NCI-H2081 treated with DMSO at 0.1 percent for 48 hours (cell line): ENCODE results near the gene CASKIN2.
"Not testable (repeated sequence)": the region's sequence is repeated elsewhere in the genome, so short reads cannot be mapped to it uniquely, and the experiment has no call there.

Source experiments
- DNase-seq: peaks from one replicate; lab custom pipeline; 2025; lab: John Stamatoyannopoulos, UW

CASKIN2 gene

DNA sequence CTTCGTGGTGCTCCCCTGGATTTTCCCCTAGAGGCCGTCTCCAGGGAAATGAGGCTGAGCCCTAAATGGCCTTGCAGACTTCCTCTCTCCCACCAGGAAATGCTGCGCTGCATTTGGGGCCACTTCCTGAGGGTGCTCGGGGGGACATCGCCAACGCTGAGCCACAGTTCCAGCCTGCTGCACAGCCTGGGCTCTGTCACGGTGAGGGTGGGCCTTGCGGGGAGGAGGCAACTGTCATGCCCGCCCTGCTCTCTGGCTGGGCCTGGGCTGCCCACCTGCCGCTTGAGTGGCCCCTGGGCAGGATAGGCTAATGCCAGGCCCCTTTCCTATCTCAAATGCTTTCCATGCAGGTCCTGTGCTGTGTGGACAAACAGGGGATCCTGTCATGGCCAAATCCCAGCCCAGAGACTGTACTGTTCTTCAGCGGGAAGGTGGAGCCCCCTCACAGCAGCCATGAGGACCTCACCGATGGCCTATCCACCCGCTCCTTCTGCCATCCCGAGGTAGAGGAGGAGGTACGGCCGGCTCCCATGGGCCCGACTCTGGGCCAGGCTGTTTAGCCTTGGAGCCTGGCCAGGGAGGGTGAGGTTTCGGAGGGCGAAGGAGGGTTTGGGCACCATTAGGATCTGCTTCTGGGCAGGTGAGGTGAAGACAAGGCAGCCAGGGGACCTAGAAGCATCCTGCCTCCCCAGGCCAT, 24.2 kb downstream of the CASKIN2 start:
- no peak for DNase-seq

DNA sequence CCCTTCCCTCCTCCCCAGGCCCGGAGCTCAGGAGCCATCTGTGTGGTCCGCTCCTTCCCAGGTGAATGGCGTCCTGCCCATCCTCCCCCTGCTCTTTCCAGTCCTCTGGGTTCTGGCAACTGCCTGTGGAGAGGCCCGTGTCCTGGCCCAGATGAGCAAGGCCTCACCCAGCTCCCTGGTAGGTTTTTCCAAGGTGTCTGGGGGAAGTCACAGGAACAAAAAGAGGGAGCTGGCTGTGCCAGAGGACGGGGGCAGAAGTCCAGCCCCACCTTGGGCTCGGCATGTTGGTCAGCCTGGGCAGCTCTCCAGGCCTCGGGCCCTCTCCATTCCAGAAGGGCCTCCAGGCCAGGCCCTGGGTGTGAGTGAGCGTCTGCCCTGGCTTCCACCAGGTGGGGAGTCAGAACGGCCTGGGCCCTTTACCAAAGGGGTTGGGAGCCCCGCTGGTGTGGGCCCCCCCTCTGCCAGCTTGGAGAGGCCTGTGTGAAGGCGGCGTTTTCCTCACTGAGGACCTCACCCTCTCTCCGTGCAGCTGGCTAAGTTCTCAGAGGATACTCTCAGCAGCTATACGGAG, 25.1 kb downstream of the CASKIN2 start:
- DNase-seq: no peak

DNA sequence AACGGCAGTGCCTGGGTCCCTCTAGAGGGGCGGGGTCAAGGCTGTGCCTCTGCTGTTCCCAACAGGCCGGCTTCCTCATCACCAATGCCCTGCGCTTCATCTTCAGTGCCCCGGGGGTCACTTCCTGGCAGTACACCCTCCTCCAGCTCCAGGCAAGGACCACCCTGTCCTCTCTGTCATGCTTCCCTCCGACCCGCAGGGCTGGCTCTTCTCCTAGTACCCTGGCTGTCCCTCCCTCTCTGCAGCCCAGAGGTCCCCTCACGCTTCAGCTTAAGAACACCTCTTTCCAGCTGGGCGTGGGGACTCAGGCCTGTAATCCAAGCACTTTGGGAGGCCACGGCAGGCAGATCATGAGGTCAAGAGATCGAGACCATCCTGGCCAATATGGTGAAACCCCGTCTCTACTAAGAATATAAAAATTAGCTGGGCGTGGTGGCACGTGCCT, 25.8 kb downstream of the CASKIN2 start:
- no peak for DNase-seq

DNA sequence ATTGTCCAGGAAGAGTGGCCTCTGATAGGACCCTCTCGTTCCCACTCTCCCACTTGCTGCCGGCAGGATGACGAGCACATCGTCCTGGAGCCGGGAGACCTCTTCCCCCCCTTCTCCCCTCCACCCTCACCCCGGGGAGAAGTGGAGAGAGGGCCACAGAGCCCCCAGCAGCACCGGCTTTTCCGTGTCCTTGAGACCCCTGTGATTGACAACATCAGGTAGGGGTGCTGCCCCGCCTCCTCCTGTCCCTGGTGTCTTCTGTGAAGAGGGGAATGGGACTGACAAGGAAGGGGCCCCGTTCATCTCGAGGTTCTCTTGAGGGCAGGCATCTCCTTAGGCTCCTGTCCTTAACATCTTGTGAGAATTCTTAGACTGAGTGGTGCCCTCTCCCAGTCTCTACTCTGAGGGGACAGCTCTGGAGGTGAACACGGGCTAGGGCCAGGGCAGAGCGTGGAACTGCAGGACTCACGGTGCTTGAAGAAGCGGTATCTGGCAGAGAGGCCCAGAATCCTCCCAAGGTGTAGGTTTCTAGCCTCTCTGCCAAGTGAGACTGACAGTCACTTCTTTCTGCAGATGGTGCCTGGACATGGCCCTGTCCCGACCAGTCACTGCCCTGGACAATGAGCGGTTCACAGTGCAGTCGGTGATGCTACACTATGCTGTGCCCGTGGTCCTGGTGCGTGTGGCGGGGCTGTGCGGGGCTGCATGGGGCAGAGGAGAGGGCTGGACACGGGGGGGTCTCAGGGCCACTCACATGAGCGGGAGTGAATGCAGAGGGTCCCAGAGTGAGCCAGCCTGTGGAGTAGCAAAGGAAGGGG, 26.4 kb downstream of the CASKIN2 start:
- DNase-seq: no peak

DNA sequence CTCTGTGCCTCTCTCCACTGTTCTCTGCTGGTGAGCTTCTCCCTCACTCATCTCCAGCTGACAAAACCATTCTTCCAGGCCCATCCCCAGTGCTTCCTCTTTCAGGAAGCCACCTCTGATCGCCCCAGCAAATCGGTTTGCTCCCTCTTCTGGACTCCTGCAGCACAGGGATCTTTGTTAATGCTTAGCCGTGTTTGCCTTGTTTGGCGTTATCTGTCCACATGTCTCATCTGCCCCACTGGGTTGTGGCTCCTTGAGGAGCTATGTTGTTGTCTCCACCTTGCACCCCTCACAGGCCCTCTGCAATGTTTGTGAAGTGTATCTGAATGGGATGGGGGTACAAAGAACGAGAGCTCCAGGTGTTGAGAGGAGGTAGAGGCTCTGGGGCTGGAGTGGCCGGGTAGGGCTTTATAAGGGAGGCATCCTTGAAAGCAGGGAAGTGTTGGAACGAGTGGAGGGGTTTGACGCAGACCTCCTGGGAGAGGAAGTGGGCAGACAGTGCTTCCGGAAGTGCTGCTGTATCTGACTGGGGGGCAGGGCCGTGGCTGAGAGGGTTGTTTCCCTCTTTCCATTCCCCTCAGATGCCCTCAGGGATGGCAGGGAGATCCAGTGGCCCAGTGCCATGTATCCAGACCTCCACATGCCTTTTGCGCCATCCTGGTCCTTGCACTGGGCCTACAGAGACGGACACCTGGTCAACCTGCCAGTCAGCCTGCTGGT, 27.8 kb downstream of the CASKIN2 start:
- no peak for DNase-seq

DNA sequence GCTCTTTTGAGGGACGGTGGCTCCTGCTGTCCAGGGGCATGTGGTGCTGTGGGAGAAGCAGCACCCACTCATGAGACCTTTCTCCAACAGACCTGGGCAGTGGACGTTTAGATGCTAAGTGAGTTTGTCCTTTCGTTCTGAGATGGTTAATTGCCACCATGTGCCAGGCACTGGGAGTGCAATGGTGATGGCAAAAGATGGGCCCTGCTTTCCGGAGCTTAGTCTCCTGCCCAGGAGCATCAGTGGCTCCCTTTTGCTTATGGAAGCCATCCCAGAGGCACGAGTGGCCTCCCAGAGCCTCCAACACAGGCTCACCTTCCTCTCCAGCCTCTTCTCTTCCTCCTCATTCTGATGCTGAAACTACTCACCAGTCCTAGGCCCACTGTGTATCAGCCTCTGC, 28.4 kb downstream of the CASKIN2 start:
- DNase-seq: no peak

DNA sequence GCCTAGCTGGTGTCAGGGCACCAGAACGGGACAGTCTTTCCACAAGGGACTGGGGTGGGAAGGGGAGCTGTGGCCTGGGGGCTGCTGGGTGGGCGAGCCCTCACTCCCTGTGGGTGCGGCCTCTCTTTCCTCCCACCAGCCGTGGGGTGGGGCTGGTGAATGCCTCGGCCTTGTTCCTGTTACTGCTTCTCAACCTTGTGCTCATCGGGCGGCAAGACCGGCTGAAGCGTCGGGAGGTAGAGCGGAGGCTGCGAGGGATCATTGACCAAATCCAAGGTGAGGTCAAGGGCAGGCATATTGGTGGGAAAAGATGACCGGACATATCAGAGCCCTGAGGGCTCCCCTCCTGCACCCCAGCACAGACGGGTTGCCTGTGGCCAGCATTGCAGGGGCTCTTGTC, 29.2 kb downstream of the CASKIN2 start:
- no peak for DNase-seq

DNA sequence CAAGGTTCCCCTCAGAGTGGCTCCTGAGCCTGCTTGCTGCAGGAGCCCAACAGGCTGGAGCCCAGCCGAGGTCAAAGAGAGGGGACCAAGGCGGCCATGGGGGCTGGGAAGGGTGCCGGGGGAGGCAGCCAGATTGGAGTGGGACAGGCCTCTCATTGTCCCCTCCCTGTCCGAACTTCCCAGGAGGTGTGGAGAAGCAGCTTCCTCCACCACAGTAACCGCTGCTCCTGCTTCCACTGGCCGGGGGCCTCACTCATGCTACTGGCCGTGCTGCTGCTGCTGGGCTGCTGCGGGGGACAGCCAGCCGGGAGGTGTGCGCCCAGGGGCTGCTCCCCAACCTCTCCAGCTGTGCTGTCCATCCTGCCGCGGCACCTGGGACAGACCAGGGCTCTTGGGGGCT, 29.6 kb downstream of the CASKIN2 start:
- DNase-seq: no peak

DNA sequence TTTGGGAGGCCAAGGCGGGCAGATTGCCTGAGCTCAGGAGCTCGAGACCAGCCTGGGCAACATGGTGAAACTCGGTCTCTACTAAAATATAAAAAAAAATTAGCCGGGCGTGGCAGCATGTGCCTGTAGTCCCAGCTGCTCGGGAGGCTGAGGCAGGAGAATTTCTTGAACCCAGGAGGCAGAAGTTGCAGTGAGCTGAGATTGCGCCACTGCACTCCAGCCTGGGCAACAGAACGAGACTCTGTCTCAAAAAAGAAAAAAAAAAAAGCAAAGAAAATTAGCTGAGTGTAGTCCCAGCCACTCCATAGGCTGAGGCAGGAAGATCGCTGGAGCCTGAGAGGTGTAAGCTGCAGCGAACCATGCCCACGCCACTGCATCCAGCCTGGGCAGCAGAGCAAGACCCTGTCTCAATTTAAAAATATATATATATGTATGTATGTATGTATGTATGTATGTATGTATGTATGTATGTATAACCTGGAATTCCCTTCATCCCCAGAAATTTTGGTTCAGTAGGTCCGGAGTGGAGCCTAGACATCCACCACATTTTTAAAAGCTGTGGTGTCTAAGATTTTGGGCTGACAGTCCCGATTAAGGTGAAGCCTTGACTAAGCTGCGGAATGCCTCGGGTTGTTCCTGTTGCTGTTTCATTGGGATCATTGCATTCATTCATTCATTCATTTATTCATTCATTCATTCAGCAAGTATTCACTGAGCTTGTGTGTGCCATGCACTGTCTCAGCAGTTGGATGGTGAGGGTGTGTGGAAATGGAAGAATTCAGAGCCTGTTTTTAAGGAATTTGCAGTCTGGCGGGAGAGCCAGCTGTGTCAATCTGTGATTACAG, 33.0 kb downstream of the CASKIN2 start:
- DNase-seq: no peak

DNA sequence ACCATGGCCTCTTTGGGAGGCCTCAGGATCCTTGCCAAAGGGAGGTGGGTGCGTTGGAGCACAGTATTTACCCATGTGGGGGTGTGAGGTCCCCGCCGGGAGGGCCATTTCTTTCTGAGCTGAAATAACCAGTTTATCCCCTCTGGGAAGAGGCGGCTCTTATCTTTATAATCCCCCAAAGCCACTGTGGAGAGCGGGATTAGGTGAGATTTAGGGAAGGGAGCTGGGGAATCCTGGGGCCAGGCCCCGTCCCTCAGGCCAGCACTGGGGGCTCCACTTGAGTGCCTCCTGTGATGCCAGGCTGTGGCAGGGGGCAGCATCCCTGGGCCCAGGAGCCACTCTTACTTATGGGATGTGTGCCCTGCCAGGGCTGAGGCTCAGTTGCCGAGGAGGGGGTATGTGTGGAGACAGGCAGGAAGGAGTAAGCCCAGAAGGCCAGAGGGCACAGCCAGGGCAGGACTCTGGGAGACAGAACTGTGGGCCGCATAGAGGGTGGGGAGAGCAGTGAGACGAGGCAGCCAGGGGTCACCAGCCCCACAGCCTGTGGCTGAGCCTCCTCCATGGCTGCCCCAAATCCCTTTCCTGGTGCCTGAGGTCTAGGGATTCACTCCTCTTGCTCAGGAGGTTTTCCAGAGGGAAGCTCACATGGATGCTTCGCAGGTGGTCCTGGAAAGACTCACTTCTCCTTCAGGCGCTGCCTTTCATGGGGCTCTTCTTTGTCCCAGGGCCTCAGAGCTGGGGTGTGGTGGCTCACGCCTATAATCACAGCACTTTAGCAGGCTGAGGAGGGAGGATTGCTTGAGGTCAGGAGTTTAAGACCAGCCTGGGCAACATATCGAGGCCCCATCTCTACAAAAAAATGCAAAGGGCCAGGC, 33.9 kb downstream of the CASKIN2 start:
- DNase-seq: no peak

DNA sequence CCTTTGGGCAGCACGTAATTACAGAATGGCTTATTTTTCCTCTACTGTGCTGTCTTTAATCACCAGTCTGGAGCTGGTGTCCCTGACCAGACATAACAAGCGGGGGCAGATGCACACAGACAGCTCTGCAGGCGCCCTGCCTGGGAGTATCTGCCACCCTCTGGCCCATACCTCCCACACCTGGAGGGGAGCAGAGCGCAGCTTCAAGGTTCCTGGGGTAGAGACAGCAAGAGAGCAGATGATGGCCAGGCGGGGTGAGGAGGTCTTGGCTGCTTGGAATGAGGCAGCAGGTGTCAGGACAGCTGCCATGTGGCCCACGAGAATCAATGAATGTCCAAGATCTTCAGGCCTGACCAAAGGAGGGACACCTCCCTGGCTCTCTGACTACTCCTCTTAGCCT, 35.1 kb downstream of the CASKIN2 start:
- no peak for DNase-seq

DNA sequence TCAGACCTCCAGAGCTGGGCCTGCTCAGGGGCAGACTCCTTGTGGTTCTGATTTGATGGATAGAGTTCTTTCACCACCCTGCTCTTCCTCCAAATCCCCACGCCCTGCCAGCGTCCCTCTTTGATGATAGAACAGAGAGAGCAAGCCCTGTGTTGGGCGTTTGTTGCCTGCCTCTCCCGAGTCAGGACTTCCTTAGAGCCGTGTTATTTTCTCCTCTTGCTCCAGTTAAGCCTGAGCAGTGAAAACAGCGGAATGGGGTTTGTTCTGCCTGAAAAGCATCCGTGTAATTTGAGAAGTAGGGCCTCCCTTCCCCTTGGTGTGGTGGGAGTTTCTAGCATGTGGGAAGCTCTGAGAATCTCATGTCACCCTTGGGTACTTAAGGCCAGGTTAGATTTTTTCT, 36.8 kb downstream of the CASKIN2 start:
- no peak for DNase-seq

DNA sequence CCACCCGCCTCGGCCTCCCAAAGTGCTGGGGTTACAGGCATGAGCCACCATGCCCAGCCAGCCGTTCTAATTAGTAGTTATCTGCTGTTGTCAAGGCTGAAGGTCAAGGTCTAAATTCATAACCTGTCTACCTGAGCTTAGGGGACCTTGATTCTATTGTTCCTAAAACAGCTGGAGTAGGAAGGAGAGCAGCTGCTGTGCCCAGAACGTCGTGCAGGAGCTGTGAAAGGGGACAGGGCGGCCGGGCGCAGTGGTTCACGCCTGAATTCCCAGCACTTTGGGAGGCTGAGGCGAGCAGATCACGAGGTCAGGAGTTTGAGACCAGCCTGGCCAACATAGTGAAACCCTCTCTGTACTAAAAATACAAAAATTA, 37.9 kb downstream of the CASKIN2 start:
- DNase-seq: not testable (repeated sequence)

DNA sequence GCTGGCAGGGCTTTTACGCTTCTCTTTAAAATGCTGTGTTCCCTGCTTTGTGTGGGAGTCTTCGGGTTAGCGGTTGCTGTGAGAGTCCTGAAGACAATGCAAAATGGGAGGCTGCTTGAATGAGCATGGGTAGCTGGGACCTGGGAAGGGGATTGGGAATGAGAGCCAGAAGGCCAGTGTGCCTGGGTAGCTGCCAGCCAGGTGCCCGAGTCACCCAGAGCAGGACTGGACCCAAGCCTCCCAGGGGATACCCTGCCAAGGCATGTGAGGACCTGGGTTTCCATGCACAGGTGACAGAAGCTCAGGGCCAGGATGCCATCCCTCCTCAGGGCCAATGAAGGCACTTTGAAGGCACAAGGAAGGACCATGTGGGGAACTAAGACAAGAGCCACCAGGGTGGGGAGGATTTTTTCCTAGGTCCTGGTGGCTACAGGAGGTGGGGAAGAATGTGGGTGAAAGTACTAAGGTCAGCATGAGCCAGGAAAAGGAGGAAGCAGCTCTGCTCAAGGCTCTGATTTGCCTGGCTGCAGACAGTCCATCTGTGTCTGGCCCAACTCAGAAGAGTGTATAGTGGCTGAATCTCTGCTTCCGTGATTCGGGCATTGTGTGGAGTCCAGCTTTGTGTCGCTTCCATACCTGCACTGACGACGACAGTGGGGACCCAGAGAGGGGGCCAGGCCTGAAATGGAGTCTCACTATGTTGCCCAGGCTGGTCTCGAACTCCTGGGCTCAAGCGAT, 38.4 kb downstream of the CASKIN2 start:
- no peak for DNase-seq

DNA sequence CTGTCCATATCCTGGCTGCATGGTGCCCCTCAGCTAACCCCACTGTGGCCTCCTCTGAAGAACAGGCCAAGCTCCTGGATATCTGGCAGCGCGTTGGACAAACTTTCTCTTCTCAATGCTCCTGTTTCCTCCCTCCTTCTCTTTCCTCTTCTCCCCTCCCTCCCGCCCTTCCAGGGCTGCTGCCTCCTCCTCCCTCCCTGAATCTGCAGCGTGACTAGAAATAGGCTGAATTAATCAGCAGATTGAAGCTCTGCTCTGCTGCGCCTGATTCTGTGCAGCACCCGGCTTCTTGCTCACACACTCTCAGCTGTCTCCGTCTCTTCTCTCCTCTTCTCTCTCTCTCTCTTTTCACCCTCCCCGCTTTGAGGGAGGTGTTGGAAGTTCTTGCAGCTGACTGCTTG, 39.1 kb downstream of the CASKIN2 start:
- no peak for DNase-seq

DNA sequence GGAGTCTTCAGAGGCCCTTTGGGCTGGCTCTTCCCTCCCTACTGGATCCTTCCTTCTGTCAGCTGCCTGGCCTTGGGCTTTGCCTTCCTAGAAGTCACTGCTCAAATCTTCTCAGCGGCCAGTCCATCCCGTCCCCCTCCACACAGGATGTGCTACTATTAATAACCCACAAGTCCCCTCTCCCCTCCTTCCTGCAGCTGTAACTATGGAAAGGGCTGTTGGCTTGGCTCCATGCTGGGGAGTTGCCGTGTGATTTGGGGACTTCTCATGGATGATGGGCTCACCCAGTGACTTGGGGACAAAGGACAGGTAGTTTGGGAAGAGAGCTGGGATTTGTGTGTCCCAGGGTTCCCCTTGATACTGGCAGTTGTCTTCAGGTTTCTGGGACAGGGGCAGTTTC, 39.5 kb downstream of the CASKIN2 start:
- DNase-seq: no peak

DNA sequence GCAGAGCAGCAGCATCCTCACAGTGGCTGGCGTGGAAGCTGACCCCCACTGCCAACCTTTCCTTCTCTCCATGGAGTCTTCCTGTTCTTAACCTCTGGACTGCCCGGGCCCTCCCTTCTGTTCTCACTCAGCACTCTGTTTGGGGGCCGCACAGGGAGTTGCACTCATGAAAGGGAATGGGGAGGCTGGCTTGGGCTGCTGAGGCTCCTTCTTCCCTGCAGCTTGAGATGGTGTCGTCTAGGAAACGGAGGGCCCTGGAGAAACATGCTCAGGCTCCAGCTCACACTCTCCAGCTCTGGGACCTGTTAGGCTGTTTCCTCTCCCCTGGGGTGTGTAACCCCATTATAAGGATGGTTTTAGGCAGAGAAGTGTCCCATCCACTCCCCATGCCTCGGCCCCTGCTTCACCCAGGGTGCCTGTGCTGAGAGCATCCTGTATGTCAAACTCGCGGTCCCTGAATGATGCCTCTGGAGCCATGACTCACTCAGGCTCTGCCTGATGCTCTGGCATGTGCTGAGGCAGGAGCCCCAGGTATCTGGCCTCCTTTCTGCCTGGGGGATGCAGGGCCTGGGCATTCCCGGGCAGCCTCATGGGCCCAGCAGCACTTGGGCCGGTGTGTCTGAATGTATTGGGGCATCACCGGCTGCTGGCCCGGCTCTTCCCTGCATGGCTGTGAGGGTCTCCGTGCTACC, 40.0 kb downstream of the CASKIN2 start:
- no peak for DNase-seq

DNA sequence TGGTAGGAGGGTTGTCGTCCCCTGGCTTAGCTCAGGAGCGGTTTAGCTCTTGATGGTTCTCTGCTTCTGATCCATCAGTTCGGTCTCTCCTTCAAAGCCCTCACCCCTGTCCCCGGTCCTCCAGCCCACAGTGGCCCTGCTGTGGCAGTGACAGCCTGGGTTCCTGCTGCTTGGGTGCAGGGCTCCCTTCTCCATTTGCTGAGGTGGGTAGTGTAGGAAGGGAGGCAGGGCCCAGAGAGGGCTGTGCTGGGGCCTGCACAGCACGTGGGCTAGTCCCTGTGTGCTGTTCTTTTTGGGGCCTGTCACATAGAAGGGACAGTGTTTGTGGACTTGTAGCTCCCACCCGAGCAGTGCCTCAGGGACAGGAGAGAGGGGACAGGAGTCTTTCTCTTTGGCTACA, 40.6 kb downstream of the CASKIN2 start:
- DNase-seq: no peak

DNA sequence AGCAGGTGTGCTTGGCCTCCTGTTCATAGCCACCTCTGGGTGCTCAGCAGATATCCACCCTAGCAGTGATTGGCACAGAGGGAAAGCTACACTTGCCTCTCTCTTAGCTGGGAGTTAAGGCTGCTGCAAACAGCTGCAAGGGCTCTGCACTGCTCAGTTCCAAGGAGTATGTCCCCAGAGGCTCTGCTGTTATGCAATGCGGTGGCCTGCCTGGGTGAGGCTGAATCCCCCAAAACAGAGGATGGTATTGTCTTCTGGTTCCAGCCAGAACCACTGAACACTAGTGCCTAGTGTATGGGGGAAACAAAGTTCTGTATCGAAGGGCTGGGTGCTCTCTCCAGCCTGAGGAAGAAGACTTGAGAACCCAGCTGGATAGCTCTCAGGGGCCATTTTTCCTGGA, 42.1 kb downstream of the CASKIN2 start:
- no peak for DNase-seq
